Activated CD4-positive, alpha-beta memory T cell treated with anti-CD3 and anti-CD28 coated beads, Interleukin-2, amount 10 ng/mL, durations not matched to agents 7 days and 5 days (primary cell): ENCODE results near the gene USP10. TPM values are rescaled to one million over a fixed set of nuclear protein-coding genes. Genes with fewer than 3 reads are reported as not detected.
"Not testable (repeated sequence)": the region's sequence is repeated elsewhere in the genome, so short reads cannot be mapped to it uniquely, and the experiment has no call there.

Experiments used
- CTCF ChIA-PET: fragments of 350-600 bp; sonication (Branson Sonifier 250); formaldehyde crosslinking; loops from one replicate; lab custom pipeline; 2021; ENCODE audit warnings: antibody characterized with exemption, inconsistent platforms; lab: Charles Lee
- POLR2A ChIA-PET: fragments of 350-600 bp; sonication (Branson Sonifier 250); formaldehyde crosslinking; loops from one replicate; lab custom pipeline; 2021; ENCODE audit warnings: antibody characterized with exemption; lab: Charles Lee
- DNase-seq: peaks from one replicate; pipeline ENCODE4 v3.0.0-alpha.2; 2020
- H3K27ac Mint-ChIP-seq: one replicate; pipeline ENCODE4 v1.8.0; 2021; ENCODE audit warnings: mild to moderate bottlenecking, mixed read lengths
- H3K27me3 Mint-ChIP-seq: one replicate; pipeline ENCODE4 v1.8.0; 2021; ENCODE audit warnings: mixed read lengths
- H3K36me3 Mint-ChIP-seq: one replicate; pipeline ENCODE4 v1.8.0; 2021; ENCODE audit warnings: low read depth, mixed read lengths
- H3K4me1 Mint-ChIP-seq: one replicate; pipeline ENCODE4 v1.8.0; 2021; ENCODE audit warnings: mixed read lengths
- H3K4me3 Mint-ChIP-seq: one replicate; pipeline ENCODE4 v1.8.0; 2021; ENCODE audit warnings: mild to moderate bottlenecking, mixed read lengths
- H3K9me3 Mint-ChIP-seq: one replicate; pipeline ENCODE4 v1.8.0; 2021; ENCODE audit warnings: mixed read lengths
- total RNA-seq, 2 experiments: library from RNA; stranded (reverse); gene quantifications; one replicate each; pipeline ENCODE4 v1.2.3, GENCODE V29; 2021

USP10 gene
- total RNA-seq, 2 experiments from 2014 or later = 92.2 to 94.4 TPM

DNA sequence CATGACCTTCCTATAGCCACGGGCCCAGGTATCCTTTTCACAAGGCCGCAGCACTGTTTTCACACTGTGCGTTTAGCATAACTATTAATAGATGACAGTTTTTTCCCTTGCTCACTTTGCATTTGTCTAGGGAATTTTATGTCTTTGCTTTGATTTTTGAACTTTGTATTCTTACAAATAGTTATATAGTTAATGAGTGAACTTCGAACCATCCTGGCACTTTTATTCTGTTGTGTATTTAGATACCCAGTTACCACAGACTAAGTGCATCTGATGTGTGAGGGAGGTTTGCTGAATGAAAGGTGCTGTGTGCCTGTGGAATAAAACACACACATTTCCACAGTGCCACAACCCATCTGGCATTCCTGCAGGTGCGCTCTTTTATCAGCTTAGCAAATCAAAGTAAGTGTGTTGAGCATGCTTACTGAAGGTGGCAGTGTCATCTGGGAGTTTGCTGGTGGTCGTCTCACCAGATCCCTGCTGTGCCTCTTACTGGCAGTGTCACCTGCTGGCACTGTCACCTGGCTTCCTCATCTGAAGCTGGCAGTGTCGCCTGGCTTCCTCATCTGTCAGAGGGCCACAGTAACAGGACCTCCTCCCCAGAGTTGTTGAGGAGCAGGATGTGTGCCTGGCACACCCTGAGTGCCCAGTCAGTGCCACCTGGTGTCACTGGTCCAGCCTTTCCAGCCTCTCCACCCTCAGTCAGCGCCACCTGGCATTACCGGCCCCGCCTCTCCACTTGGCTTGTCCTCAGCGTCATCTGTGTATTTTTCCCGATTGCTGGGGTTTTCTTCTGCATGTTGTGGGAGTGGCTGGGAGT is 37.6 kb downstream of the USP10 start:
- ChIA-PET POLR2A (interaction anchor here (1.5 to 2.0 kb wide), 2 partner anchors 15 to 37 kb away, joined by 7 to 8 read pairs; no protein-coding TSS in a partner anchor), CTCF (interaction anchor here (0.6 to 9.7 kb wide), 34 partner anchors 7 to 247 kb away, joined by 3 to 259 read pairs (median 5); no protein-coding TSS in a partner anchor)
- H3K36me3 Mint-ChIP-seq = peaks cover 26% of the 10 kb centered on the region
- no peaks in the 10 kb centered on the region for H3K27me3 Mint-ChIP-seq
- H3K27ac Mint-ChIP-seq = peak overlapping the region; percentile 44
- H3K9me3 Mint-ChIP-seq = no peaks in the 10 kb centered on the region
- DNase-seq = no peak
- peaks cover 75% of the 10 kb centered on the region for H3K4me1 Mint-ChIP-seq
- H3K4me3 Mint-ChIP-seq = no peak overlapping the region

DNA sequence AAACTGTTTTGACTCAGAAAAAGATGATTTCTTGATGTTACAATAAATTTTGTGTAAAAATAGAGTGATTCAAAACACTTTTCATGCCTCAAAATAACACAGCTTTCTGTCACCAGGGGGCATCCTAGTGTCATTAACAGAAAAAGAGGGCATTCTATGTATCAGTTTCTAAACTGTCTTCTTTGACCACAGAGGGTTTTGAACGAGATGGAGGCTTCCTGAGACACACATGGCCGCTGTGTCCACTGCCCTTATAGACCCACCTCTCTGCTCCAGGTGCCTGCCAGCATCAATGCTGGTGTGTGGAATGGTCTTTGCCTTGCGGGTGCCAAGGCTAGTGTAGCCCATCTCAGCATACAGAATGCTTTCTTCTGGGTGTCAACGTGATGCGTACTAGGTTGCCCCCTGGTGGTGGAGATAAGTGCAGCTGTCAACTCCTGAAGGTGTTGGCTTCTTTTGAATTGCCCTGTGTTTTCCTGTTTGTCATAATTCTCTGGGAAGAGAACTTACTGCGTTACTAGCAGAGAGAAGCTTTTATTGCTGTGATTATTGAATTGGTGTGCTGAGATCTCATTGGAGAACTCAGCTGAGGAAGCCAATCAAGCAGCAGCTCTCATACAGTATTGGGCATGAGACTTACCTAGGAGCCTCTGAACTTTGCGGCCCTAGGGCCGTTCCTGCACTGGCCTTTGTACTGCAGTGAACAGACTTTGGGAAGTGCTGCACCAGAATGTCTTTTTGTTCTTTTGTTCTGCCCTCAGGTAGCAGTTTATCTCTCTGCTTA is 38.6 kb downstream of the USP10 start:
- Mint-ChIP-seq H3K36me3 (peaks cover 29% of the 10 kb centered on the region), H3K4me3 (peak overlapping the region; percentile 46), H3K4me1 (peaks cover 73% of the 10 kb centered on the region), H3K9me3 (no peaks in the 10 kb centered on the region), H3K27ac (peak overlapping the region; percentile 44), H3K27me3 (no peaks in the 10 kb centered on the region)
- peak; percentile 79 for DNase-seq
- ChIA-PET POLR2A (interaction anchor here (0.7 to 2.0 kb wide), 6 partner anchors 9 to 232 kb away, joined by 3 to 8 read pairs (median 4); no protein-coding TSS in a partner anchor), CTCF (interaction anchor here (0.6 to 9.7 kb wide), 43 partner anchors 8 to 289 kb away, joined by 3 to 259 read pairs (median 4); partner anchors contain the start of genes KIAA0513 and KLHL36)

DNA sequence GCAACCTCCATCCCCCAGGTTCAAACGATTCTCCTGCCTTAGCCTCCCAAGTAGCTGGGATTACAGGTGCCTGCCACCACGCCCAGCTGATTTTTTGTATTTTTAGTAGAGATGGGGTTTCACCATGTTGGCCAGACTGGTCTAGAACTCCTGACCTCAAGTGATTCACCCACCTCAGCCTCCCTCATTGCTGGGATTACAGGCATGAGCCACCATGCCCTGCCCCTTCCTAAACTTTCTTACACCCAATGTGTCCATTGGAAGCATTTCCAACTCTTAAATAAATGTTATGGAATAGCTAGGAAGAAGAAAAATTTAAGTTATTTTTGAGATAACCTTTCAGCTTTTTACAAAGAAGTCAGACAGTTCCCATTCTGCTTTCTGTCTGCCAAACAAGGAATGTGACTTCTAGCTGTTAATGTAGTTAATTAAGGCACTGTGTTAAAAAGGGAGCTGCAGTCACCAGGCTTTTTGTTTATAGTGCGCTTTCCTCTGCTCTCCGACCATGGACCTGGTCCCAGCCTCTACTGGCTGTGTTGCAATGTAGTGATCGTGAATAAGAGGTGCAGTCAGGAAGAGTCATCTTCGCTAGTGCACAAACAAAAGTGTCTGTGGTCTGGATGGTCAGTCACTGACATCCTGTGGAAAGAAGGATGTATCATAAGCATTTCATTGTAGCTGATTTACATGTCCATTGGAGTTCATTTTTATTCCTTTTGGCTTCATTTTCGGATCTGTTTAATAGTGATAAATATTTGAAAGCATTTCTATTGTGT is 39.7 kb downstream of the USP10 start:
- Mint-ChIP-seq H3K4me3 (no peak overlapping the region), H3K9me3 (no peaks in the 10 kb centered on the region), H3K27ac (no peak overlapping the region), H3K4me1 (peaks cover 71% of the 10 kb centered on the region), H3K36me3 (peaks cover 28% of the 10 kb centered on the region), H3K27me3 (no peaks in the 10 kb centered on the region)
- ChIA-PET POLR2A (interaction anchor here (0.7 to 2.0 kb wide), 4 partner anchors 13 to 220 kb away, joined by 3 to 7 read pairs (median 4); no protein-coding TSS in a partner anchor), CTCF (interaction anchor here (0.6 to 9.7 kb wide), 28 partner anchors 8 to 587 kb away, joined by 3 to 259 read pairs (median 4); partner anchors contain the start of gene KIAA0513)
- DNase-seq = no peak

DNA sequence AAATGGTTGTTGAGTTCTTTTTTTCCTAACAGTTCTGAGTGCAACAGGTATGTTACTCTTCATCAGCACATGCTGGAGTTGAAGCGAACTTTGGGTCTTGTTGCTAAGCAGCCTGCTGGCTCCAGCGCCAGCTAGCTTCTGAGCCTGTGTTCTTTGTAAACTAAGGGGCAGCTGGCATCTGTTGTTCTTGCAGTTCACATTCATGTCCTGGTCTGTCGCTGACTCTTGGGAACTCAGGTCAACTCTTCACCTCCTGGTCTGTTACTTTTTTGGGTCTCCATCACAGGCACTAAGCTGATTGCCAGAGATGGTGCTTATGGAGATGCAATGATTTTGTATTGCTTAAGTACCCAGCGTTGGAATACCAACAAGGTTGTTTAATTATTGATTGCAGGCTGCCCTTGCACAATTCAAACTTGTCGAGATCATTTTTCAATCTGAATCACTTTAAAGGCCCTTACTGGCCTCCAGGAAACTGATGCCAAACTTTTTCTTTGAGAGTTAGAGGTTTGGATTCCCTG is 40.9 kb downstream of the USP10 start:
- ChIA-PET POLR2A (interaction anchor here (0.9 to 1.4 kb wide), 3 partner anchors 9 to 191 kb away, joined by 3 to 9 read pairs (median 3); no protein-coding TSS in a partner anchor), CTCF (interaction anchor here (0.9 to 9.7 kb wide), 12 partner anchors 11 to 232 kb away, joined by 3 to 259 read pairs (median 5); no protein-coding TSS in a partner anchor)
- no peaks in the 10 kb centered on the region for H3K9me3 Mint-ChIP-seq
- H3K27ac Mint-ChIP-seq = no peak overlapping the region
- H3K4me1 Mint-ChIP-seq = peaks cover 65% of the 10 kb centered on the region
- DNase-seq = no peak
- H3K27me3 Mint-ChIP-seq = no peaks in the 10 kb centered on the region
- H3K4me3 Mint-ChIP-seq = no peak overlapping the region
- peaks cover 34% of the 10 kb centered on the region for H3K36me3 Mint-ChIP-seq

DNA sequence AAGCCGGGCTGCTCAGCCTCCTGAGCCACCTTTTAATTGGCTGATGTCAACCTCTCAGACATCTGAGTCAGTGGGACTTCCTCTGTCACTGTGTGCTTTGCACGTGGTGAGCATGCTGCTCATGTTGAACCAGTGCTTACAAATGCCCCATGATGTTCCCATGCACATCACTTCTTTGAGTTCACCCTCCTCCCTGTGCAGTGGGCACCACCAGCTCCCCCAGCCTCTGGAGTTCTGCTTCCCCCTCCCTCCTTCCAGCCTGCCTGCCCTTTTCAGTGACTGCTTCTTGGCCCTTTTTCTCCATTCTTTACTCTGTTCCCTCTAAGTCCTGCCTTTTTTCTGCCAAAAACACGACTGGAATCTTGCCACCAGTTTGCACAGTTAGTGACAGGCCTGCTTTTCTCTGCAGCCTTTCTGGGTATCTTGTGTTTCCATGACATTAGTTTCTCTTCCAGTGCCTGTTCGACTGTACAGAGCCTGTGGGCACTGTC is 41.6 kb downstream of the USP10 start:
- Mint-ChIP-seq H3K4me1 (peaks cover 58% of the 10 kb centered on the region), H3K36me3 (peaks cover 33% of the 10 kb centered on the region), H3K4me3 (no peak overlapping the region), H3K9me3 (no peaks in the 10 kb centered on the region), H3K27me3 (no peaks in the 10 kb centered on the region), H3K27ac (no peak overlapping the region)
- POLR2A ChIA-PET = interaction anchor here (1.0 to 1.4 kb wide), 2 partner anchors 9 to 192 kb away, joined by 3 to 9 read pairs; no protein-coding TSS in a partner anchor
- DNase-seq = no peak
- CTCF ChIA-PET = interaction anchor here (1.0 to 9.7 kb wide), 6 partner anchors 12 to 211 kb away, joined by 3 to 259 read pairs (median 20); no protein-coding TSS in a partner anchor

DNA sequence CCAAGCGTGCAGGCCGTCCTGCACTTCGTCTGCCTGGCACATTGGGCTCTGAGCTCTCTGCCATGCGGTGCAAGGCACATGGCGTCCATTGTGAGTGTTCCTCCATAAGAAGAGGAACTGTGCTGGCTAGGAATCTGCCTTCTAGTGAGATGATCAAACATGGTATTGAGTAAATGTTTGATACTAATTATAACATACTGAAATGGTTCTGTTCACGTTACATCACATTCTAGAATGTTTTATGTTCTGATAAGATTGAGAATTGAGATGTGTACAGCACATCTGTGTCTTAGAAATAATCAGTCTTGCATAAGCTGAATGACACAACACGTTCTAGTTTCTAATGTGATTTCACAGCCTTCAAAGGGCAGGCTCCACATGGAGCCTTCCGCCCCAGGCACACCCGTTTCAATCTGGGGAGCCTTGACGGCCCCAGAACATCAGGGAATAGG is 42.9 kb downstream of the USP10 start:
- peaks cover 37% of the 10 kb centered on the region for H3K36me3 Mint-ChIP-seq
- no peaks in the 10 kb centered on the region for H3K27me3 Mint-ChIP-seq
- no peak overlapping the region for H3K4me3 Mint-ChIP-seq
- H3K9me3 Mint-ChIP-seq = no peaks in the 10 kb centered on the region
- POLR2A ChIA-PET = no interaction called here
- CTCF ChIA-PET = interaction anchor here (0.5 to 9.7 kb wide), 2 partner anchors 11 to 224 kb away, joined by 3 to 259 read pairs; no protein-coding TSS in a partner anchor
- H3K4me1 Mint-ChIP-seq = peaks cover 45% of the 10 kb centered on the region
- DNase-seq = no peak
- no peak overlapping the region for H3K27ac Mint-ChIP-seq

DNA sequence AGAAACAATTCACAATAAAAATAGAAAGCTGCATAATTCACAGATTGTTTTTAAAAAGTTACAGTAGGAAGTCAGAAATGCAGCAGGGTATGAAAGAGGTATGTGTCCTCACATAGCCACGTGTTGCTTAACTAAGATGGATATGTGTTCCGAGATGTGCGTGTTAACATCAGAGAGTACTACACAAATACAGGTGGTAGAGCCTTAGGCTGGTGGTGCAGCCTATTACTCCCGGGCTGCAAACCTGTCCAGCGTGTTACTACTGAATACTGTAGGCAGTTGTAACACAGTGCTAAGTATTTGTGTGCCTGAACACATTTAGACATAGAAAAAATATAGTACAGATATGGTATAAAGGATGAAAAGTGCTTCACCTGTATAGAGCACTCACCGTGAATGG is 46.4 kb downstream of the USP10 start:
- Mint-ChIP-seq H3K36me3 (peaks cover 41% of the 10 kb centered on the region), H3K4me3 (no peak overlapping the region), H3K27me3 (no peaks in the 10 kb centered on the region), H3K27ac (no peak overlapping the region), H3K4me1 (peaks cover 28% of the 10 kb centered on the region), H3K9me3 (no peaks in the 10 kb centered on the region)
- CTCF ChIA-PET = interaction anchor here (0.6 to 15.8 kb wide), 15 partner anchors 8 to 264 kb away, joined by 3 to 259 read pairs (median 3); no protein-coding TSS in a partner anchor
- no peak for DNase-seq
- POLR2A ChIA-PET = no interaction called here

DNA sequence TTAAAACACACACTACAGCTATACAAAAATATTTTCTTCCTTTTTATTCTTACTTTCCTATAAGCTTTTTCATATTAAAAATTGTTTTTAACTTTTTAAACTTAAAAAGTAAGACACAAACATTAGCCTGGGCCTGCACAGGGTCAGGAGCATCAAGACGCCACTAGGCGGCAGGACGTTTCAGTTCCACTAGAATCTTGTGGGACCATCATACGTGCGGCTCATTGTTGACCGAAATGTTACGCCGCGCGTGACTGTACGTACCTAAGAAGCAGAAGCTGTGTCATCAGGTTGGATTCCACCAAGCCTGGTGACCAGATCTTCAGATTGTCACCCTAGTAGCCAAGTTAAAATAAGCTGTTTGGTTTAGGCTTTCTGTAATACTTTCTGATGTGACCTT is 47.1 kb downstream of the USP10 start:
- POLR2A ChIA-PET = no interaction called here
- CTCF ChIA-PET = interaction anchor here (0.6 to 15.8 kb wide), 15 partner anchors 9 to 263 kb away, joined by 3 to 259 read pairs (median 3); no protein-coding TSS in a partner anchor
- no peak overlapping the region for H3K27ac Mint-ChIP-seq
- H3K9me3 Mint-ChIP-seq = no peaks in the 10 kb centered on the region
- H3K36me3 Mint-ChIP-seq = peaks cover 38% of the 10 kb centered on the region
- H3K4me1 Mint-ChIP-seq = peaks cover 29% of the 10 kb centered on the region
- no peaks in the 10 kb centered on the region for H3K27me3 Mint-ChIP-seq
- H3K4me3 Mint-ChIP-seq = no peak overlapping the region
- DNase-seq = no peak

DNA sequence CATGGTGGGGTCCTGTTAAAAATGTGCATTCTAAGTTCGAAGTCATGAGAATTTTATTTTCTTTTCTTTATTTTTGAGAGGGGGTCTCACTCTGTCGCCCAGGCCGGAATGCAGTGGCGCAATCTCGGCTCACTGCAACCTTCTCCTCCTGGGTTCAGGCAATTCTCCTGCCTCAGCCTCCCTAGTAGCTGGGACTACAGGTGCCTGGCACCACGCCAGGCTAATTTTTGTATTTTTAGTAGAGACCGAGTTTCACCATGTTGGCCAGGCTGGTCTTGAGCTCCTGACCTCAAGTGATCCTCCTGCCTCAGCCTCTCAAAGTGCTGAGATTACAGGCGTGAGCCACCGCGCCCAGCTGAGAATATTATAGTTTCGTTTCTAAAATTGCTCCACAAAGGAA is 48.4 kb downstream of the USP10 start:
- POLR2A ChIA-PET, H3K27me3 Mint-ChIP-seq, H3K4me3 Mint-ChIP-seq, DNase-seq, H3K9me3 Mint-ChIP-seq, H3K27ac Mint-ChIP-seq: not testable (repeated sequence)
- Mint-ChIP-seq H3K4me1 (peaks cover 34% of the 10 kb centered on the region), H3K36me3 (peaks cover 42% of the 10 kb centered on the region)
- CTCF ChIA-PET = interaction anchor here (0.8 to 15.8 kb wide), 4 partner anchors 10 to 204 kb away, joined by 3 to 259 read pairs (median 4); no protein-coding TSS in a partner anchor

DNA sequence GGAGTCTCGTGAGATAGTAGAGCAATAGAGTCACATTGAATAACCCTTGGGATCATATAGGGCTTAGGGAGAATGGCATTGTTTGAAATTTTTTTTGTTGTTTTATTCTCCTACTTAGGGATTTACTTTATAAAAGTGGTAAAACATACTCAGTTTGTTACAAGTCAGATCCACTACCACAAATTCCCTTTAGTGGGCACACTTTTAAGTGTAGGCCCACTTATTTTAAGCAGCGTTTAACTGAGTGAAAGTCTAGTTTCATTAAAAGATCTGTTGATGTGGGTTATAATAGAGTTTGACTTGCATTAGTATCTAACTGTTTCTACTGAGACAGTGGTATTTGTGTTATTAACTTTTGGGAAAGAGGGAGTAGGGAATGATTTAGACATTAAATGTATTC is 49.3 kb downstream of the USP10 start:
- no peaks in the 10 kb centered on the region for H3K27me3 Mint-ChIP-seq
- CTCF ChIA-PET = interaction anchor here (1.1 to 15.8 kb wide), 3 partner anchors 11 to 126 kb away, joined by 3 to 259 read pairs (median 4); no protein-coding TSS in a partner anchor
- DNase-seq = no peak
- H3K36me3 Mint-ChIP-seq = peaks cover 41% of the 10 kb centered on the region
- H3K27ac Mint-ChIP-seq = no peak overlapping the region
- no peaks in the 10 kb centered on the region for H3K9me3 Mint-ChIP-seq
- POLR2A ChIA-PET = no interaction called here
- H3K4me3 Mint-ChIP-seq = no peak overlapping the region
- peaks cover 41% of the 10 kb centered on the region for H3K4me1 Mint-ChIP-seq

DNA sequence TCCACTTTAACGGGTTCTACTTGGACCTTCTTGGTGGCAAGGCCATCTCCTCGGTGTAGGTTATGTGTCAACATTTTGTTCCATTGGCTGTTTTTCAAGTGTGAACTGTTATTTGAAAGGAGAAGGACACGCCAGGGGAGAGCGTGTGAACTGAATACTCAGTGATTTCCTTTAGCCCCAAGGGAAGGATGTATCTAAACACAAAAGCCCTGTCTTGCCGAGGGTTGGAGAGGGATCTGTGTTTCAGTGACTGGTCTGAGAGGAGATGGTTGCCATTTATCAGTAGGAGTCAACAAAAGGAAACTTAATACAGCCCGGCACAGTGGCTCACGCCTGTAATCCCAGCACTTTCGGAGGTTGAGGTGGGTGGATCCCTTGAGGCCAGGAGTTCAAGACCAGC is 50.0 kb downstream of the USP10 start:
- no peak overlapping the region for H3K27ac Mint-ChIP-seq
- H3K4me1 Mint-ChIP-seq = peaks cover 48% of the 10 kb centered on the region
- no peaks in the 10 kb centered on the region for H3K9me3 Mint-ChIP-seq
- no peak for DNase-seq
- H3K4me3 Mint-ChIP-seq = no peak overlapping the region
- no peaks in the 10 kb centered on the region for H3K27me3 Mint-ChIP-seq
- H3K36me3 Mint-ChIP-seq = peaks cover 36% of the 10 kb centered on the region
- POLR2A ChIA-PET = interaction anchor here (1.2 to 1.6 kb wide), 2 partner anchors 9 to 16 kb away, joined by 4 to 9 read pairs; no protein-coding TSS in a partner anchor
- CTCF ChIA-PET = interaction anchor here (0.6 to 15.8 kb wide), 4 partner anchors 12 to 221 kb away, joined by 3 to 259 read pairs (median 48); no protein-coding TSS in a partner anchor
